MM.1S (cell line): ENCODE results near the gene NXT2.

Source experiments
- DNase-seq: peaks from one replicate; pipeline ENCODE4 v3.0.0-alpha.2; 2015
- H2AFZ ChIP-seq: fragments of 300-600 bp; sonication (generic); 2 replicates; pipeline ENCODE4 v1.6.0; 2016; ENCODE audit warnings: antibody characterized with exemption, low read length
- H3F3A ChIP-seq: fragments of 300-600 bp; sonication (generic); 2 replicates; pipeline ENCODE4 v1.6.1; 2016; ENCODE audit warnings: mild to moderate bottlenecking, antibody characterized with exemption, low read length, moderate library complexity, mixed read lengths; ENCODE audit not compliant: insufficient read depth
- H3K27ac ChIP-seq: fragments of 300-600 bp; sonication (generic); 2 replicates; pipeline ENCODE4 v1.5.1; 2016; ENCODE audit warnings: mild to moderate bottlenecking, low read length
- H3K27me3 ChIP-seq: fragments of 300-600 bp; sonication (generic); replicated peaks from 2 replicates; pipeline ENCODE4 v1.6.0; 2016; ENCODE audit warnings: low read length; ENCODE audit not compliant: insufficient read depth
- H3K36me3 ChIP-seq: fragments of 300-600 bp; sonication (generic); replicated peaks from 2 replicates; pipeline ENCODE4 v1.6.1; 2016; ENCODE audit warnings: mild to moderate bottlenecking, low read length, mixed read lengths; ENCODE audit not compliant: insufficient read depth
- H3K4me1 ChIP-seq: fragments of 300-600 bp; sonication (generic); 2 replicates; pipeline ENCODE4 v1.6.1; 2016; ENCODE audit warnings: low read length, mixed read lengths
- H3K4me2 ChIP-seq: fragments of 300-600 bp; sonication (generic); 2 replicates; pipeline ENCODE4 v1.6.0; 2016; ENCODE audit warnings: low read depth, low read length
- H3K4me3 ChIP-seq: fragments of 300-600 bp; sonication (generic); 2 replicates; pipeline ENCODE4 v1.5.1; 2016; ENCODE audit warnings: low read length, mixed read lengths
- H3K79me2 ChIP-seq: fragments of 300-600 bp; sonication (generic); 2 replicates; pipeline ENCODE4 v1.6.1; 2016; ENCODE audit warnings: mixed run types, low read length, mixed read lengths
- H3K9ac ChIP-seq: fragments of 300-600 bp; sonication (generic); 2 replicates; pipeline ENCODE4 v1.6.1; 2016; ENCODE audit warnings: low read length, mixed read lengths
- H3K9me2 ChIP-seq: fragments of 300-600 bp; sonication (generic); replicated peaks from 2 replicates; pipeline ENCODE4 v1.6.1; 2016; ENCODE audit warnings: mild to moderate bottlenecking, low read length, mixed read lengths; ENCODE audit not compliant: insufficient read depth
- H3K9me3 ChIP-seq: fragments of 300-600 bp; sonication (generic); replicated peaks from 2 replicates; pipeline ENCODE4 v1.6.1; 2016; ENCODE audit warnings: mild to moderate bottlenecking, low read length, mixed read lengths; ENCODE audit not compliant: insufficient read depth
- H4K20me1 ChIP-seq: fragments of 300-600 bp; sonication (generic); 2 replicates; pipeline ENCODE4 v1.6.1; 2016; ENCODE audit warnings: mild to moderate bottlenecking, low read length, moderate library complexity, mixed read lengths; ENCODE audit not compliant: insufficient read depth
- CTCF ChIP-seq: fragments of 300-600 bp; sonication (generic); IDR thresholded peaks from 2 replicates; pipeline ENCODE4 v1.5.1; 2016; ENCODE audit warnings: antibody characterized with exemption, low read length, mixed read lengths
- EZH2 ChIP-seq: fragments of 300-600 bp; sonication (generic); optimal IDR thresholded peaks from 2 replicates; pipeline ENCODE3; 2017; ENCODE audit warnings: low read depth, mild to moderate bottlenecking, antibody characterized with exemption, low read length, mixed read lengths
- EZH2phosphoT487 ChIP-seq: fragments of 300-600 bp; sonication (generic); IDR thresholded peaks from 2 replicates; pipeline ENCODE4 v1.6.1; 2018; ENCODE audit warnings: antibody characterized with exemption, low read length

Gene NXT2

GRCh38 chrX:109536439-109537323, at the start of gene NXT2:
TSS of gene NXT2 (plus strand) at chrX:109536844. CDS start at chrX:109537007, 163 bp downstream.
- peak within 1 kb of the TSS; percentile 85 for H3K4me3 ChIP-seq
- no peaks in the 10 kb centered on the region for H3K9me2 ChIP-seq
- TF ChIP-seq EZH2 (no peak), CTCF (no peak)
- no peaks in the 10 kb centered on the region for H3K36me3 ChIP-seq
- peak within 1 kb of the TSS; percentile 90 for H3K27ac ChIP-seq
- peak within 1 kb of the TSS; percentile 87 for H2AFZ ChIP-seq
- peaks cover 8% of the 10 kb centered on the region for H3F3A ChIP-seq
- peak within 1 kb of the TSS; percentile 62 for H3K4me2 ChIP-seq
- peak; percentile 97 for DNase-seq
- H3K9ac ChIP-seq = peak within 1 kb of the TSS; percentile 84
- no peaks in the 10 kb centered on the region for H3K4me1 ChIP-seq
- no peaks in the 10 kb centered on the region for H3K9me3 ChIP-seq
- H3K27me3 ChIP-seq = no peaks in the 10 kb centered on the region
- no peaks in the 10 kb centered on the region for H3K79me2 ChIP-seq
- H4K20me1 ChIP-seq = no peaks in the 10 kb centered on the region

DNA sequence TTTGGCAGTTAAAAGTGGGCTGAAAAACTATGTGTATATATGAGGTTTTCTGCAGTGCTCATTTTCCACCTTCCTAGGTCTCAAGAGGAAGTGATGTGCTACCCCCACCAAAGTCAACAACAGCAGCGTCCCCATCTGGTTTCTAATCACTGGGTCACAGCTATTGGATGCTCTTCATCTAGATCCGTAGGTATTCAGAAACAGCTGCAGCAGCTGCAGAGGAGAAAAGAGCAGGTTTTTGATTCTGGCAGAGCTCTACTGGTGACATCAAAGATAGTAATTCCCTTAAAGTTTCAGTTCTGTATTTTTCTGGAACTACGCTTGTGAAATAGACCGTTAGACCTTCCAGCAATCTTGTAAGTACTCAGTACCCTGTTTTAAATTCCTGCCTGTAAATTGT, 49.0 kb upstream of the NXT2 start:
- no peak for TF ChIP-seq EZH2
- no peak for TF ChIP-seq EZH2phosphoT487
- no peak; the same call in 1 of the 2 replicates for TF ChIP-seq CTCF
- no peaks in the 10 kb centered on the region for H4K20me1 ChIP-seq
- H3K79me2 ChIP-seq = no peaks in the 10 kb centered on the region
- no peak overlapping the region for H3K4me3 ChIP-seq
- peak; percentile 29 for DNase-seq
- no peaks in the 10 kb centered on the region for H3F3A ChIP-seq
- H3K9me2 ChIP-seq = no peaks in the 10 kb centered on the region
- H3K4me2 ChIP-seq = no peak overlapping the region
- no peaks in the 10 kb centered on the region for H3K36me3 ChIP-seq
- H3K9ac ChIP-seq = no peak overlapping the region
- no peaks in the 10 kb centered on the region for H3K9me3 ChIP-seq
- H3K4me1 ChIP-seq = peaks cover 4% of the 10 kb centered on the region; the same call in 1 of the 2 replicates
- H2AFZ ChIP-seq = no peak overlapping the region
- no peak overlapping the region for H3K27ac ChIP-seq
- no peaks in the 10 kb centered on the region for H3K27me3 ChIP-seq

DNA sequence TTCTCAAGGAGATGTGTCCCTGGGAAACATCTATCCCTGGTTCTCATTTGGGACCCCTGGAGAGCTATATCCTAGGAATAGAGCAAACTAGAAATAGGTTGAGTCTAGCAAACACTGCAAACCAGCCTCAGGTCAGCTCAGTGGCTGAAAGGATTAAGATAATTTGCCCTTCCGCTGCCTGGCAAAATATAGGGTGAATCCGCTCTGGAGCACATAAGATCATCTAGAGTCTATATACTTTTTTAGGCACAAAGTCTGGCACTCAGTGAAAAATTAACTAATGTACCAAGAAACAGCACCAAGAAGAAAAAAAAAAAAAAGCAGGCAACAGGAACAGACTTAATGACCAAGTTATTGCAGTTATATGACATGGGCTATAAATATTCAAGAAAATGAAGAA, 47.5 kb upstream of the NXT2 start:
- H3K9ac ChIP-seq = no peak overlapping the region
- no peak overlapping the region for H3K4me3 ChIP-seq
- TF ChIP-seq EZH2 (no peak), CTCF (no peak), EZH2phosphoT487 (no peak)
- H3K9me3 ChIP-seq = no peaks in the 10 kb centered on the region
- H3K79me2 ChIP-seq = no peaks in the 10 kb centered on the region
- no peak overlapping the region for H3K27ac ChIP-seq
- H2AFZ ChIP-seq = no peak overlapping the region
- no peak overlapping the region for H3K4me2 ChIP-seq
- H3F3A ChIP-seq = no peaks in the 10 kb centered on the region
- H3K36me3 ChIP-seq = no peaks in the 10 kb centered on the region
- peaks cover 4% of the 10 kb centered on the region; the same call in 1 of the 2 replicates for H3K4me1 ChIP-seq
- H4K20me1 ChIP-seq = no peaks in the 10 kb centered on the region
- no peak for DNase-seq
- H3K27me3 ChIP-seq = no peaks in the 10 kb centered on the region
- no peaks in the 10 kb centered on the region for H3K9me2 ChIP-seq
